ENCODE results near the gene PLCD3. TPM values are rescaled to one million over a fixed set of nuclear protein-coding genes. Genes with fewer than 3 reads are reported as not detected.
A peak's percentile ranks its signal among the peaks of the same experiment; 100 is the strongest.

Gene PLCD3
- total and polyA plus RNA-seq, 9 of the 15 experiments (the other 6 are each of a cell fraction or from before 2014, with no cell fraction given) = 0.20 to 22.6 (median 7.5) TPM

DNA sequence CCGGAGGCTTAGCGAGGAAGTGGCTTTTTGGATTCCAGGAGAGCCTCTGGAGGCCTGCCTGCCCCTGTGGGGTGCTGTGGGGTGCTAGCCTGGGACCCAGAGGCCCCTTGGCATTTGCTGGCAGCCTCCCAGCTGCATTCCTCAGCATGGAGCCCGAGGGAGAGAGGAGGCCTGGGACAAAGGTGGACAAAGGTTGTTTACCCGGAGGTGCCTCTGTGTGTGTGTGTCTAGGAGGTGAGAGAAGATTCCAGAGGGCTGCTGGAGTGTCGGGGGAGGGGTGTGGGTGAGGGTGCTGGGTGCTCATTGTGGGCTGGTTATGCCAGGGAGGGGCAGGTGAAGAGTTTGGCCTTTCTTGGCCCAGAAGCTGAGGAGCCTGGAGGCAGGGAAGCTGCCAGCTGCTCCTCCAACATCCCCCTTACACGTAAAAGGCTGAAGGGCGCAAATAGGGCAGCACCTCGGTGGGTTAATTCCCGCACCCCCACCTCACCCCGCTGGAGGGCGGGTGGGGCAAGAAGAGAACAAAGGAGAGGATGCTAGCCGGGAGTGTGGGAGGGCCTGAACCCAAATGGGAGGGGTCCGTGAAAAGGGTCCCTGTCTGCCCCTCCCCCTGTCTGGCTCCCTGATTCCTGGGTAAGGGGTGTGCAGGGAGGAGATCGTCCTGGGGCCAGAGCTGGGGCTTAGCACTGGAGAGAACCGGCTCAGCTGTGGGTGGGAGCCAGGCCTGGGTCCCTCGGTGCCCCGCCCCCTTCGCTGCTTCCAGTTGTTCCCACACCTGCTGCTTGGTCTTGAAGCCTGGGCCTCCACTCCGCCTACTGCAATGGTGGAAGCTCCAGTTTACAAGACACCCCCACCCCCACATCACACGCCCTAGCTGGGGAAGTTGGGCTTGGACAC is 39.3 kb upstream of the PLCD3 start:
- H3K4me1 ChIP-seq (replicated peaks in 1 of 2; ENCODE audit: control insufficient read depth in 2 of 2, insufficient read depth in 2 of 2, low read length in 2 of 2) = peaks cover 2 to 38% of the 10 kb centered on the region in 2 experiments; a peak in 3 of 5 replicates
- intact Hi-C loops (cut with micrococcal nuclease) = no loop called here
- FAIRE-seq = no peak

DNA sequence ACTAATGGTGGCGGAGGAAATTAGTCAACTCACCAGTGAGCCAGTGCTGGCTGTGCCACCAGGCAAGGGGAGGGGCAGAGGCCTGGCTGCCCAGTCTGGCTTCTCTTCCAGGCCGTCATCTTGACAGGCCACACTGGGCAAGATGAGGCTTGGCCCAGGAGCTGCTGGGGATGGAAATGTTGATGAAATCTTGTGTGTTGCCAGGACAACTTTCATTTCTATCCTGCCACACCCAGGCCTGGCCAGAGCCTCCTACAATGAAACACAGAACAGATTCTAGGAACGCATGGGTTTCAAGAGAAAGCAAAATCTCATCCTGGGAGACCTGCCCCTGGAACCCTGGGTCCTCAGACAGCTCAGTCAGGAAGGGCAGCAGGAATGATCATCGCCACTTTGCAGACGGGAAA is 38.6 kb upstream of the PLCD3 start:
- intact Hi-C loops (cut with micrococcal nuclease) = no loop called here
- Histone ChIP-seq H3K27ac (ENCODE audit: extremely low read depth, low read depth, low read length) (no peak overlapping the region), H2AFZ (ENCODE audit: low read depth, low read length) (no peak overlapping the region), H3K79me2 (ENCODE audit: control insufficient read depth, insufficient read depth, low read length) (no peaks in the 10 kb centered on the region), H3K9me1 (ENCODE audit: control insufficient read depth, insufficient read depth, low read length) (no peaks in the 10 kb centered on the region), H3K9ac (ENCODE audit: insufficient read depth in 1 of 2, low read depth in 2 of 2, low read length in 2 of 2) (peak overlapping the region in 1 of 2 experiments; percentile 80; a peak in 2 of 4 replicates), H3K27me3 (ENCODE audit: control insufficient read depth in 2 of 2, insufficient read depth in 2 of 2, low read length in 2 of 2) (no peaks in the 10 kb centered on the region), H3K36me3 (ENCODE audit: control insufficient read depth, insufficient read depth, low read length) (no peaks in the 10 kb centered on the region), H3K4me1 (replicated peaks in 1 of 2; ENCODE audit: control insufficient read depth in 2 of 2, insufficient read depth in 2 of 2, low read length in 2 of 2) (peaks cover 2 to 34% of the 10 kb centered on the region in 2 experiments; a peak in 3 of 5 replicates), H4K20me1 (replicated peaks; ENCODE audit: control insufficient read depth, insufficient read depth, low read length) (no peaks in the 10 kb centered on the region), H3K4me3 (no peak overlapping the region), H3K4me2 (ENCODE audit: insufficient read depth, low read length) (no peak overlapping the region), H3K9me3 (replicated peaks; ENCODE audit: control insufficient read depth, insufficient read depth, low read depth, low read length) (no peaks in the 10 kb centered on the region)
- BruUV-seq (replicated peaks) = no TSS peak
- FAIRE-seq (peak; percentile 57), DNase-seq (ENCODE audit: extremely low read depth in 1 of 4, low spot score in 3 of 4) (no peak), ATAC-seq (peak; percentile 33; the same call in 1 of the 3 replicates)
- ChIA-PET CTCF (ENCODE audit: low intra/inter-chr PET ratio) (no interaction called here), POLR2A (interaction anchor here (0.6 to 7.9 kb wide), 4 partner anchors 10 to 148 kb away, joined by 3 to 73 read pairs (median 8); partner anchors contain the start of genes HEXIM1 and HEXIM2)
- 59% methylated on average over 5 of the region's 5 CpGs for WGBS (ENCODE audit: insufficient coverage, low coverage, missing lambda C conversion rate)
- in situ Hi-C loops (cut with MboI) = no loop called here
- TF ChIP-seq, protein P1, sequence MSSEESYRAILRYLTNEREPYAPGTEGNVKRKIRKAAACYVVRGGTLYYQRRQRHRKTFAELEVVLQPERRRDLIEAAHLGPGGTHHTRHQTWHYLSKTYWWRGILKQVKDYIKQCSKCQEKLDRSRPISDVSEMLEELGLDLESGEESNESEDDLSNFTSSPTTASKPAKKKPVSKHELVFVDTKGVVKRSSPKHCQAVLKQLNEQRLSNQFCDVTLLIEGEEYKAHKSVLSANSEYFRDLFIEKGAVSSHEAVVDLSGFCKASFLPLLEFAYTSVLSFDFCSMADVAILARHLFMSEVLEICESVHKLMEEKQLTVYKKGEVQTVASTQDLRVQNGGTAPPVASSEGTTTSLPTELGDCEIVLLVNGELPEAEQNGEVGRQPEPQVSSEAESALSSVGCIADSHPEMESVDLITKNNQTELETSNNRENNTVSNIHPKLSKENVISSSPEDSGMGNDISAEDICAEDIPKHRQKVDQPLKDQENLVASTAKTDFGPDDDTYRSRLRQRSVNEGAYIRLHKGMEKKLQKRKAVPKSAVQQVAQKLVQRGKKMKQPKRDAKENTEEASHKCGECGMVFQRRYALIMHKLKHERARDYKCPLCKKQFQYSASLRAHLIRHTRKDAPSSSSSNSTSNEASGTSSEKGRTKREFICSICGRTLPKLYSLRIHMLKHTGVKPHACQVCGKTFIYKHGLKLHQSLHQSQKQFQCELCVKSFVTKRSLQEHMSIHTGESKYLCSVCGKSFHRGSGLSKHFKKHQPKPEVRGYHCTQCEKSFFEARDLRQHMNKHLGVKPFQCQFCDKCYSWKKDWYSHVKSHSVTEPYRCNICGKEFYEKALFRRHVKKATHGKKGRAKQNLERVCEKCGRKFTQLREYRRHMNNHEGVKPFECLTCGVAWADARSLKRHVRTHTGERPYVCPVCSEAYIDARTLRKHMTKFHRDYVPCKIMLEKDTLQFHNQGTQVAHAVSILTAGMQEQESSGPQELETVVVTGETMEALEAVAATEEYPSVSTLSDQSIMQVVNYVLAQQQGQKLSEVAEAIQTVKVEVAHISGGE (CRISPR knock-in tag; IDR thresholded peaks at IDR 0.05) = no peak
- peak; percentile 66; the same call in 1 of the 2 replicates for TF ChIP-seq RFX1 (IDR thresholded peaks at IDR 0.05)
- no peak for TF ChIP-seq POLR3A (IDR thresholded peaks at IDR 0.05; ENCODE audit: borderline replicate concordance, extremely low read depth, insufficient read depth, insufficient read length)
- 0 out of 4 replicates have a peak, but pooled peaks of 1 of the 2 experiments have one; percentile 6 for TF ChIP-seq RCOR1 (IDR thresholded peaks at IDR 0.05; ENCODE audit: borderline replicate concordance in 1 of 2, low read depth in 2 of 2, low read length in 2 of 2)
- peak; percentile 33; the same call in 1 of the 2 replicates for TF ChIP-seq CTBP1 (IDR thresholded peaks at IDR 0.05; ENCODE audit: borderline replicate concordance)
- TF ChIP-seq NFIC (IDR thresholded peaks at IDR 0.05) = no peak
- TF ChIP-seq RBM39 (optimal IDR thresholded peaks at IDR 0.05; ENCODE audit: low read depth, low read length) = no peak
- TF ChIP-seq ZBED1 (IDR thresholded peaks at IDR 0.05) = no peak

More for the DNA sequence above, 39.3 kb upstream of the PLCD3 start:
- peak overlapping the region; percentile 3; the same call in 1 of the 2 replicates for H2AFZ ChIP-seq (ENCODE audit: low read depth, low read length)
- no peak overlapping the region for H3K4me3 ChIP-seq
- CTCF ChIA-PET (ENCODE audit: low intra/inter-chr PET ratio) = no interaction called here
- 40% methylated on average over 18 of the region's 20 CpGs for WGBS (ENCODE audit: insufficient coverage, low coverage, missing lambda C conversion rate)
- peak overlapping the region in 1 of 2 experiments; percentile 70; a peak in 2 of 4 replicates for H3K9ac ChIP-seq (ENCODE audit: insufficient read depth in 1 of 2, low read depth in 2 of 2, low read length in 2 of 2)
- ATAC-seq (peak; percentile 48), DNase-seq (ENCODE audit: extremely low read depth in 1 of 4, low spot score in 3 of 4) (peak in 2 of 4 experiments; percentile 40 to 48)
- H3K9me3 ChIP-seq (replicated peaks; ENCODE audit: control insufficient read depth, insufficient read depth, low read depth, low read length) = no peaks in the 10 kb centered on the region
- in situ Hi-C loops (cut with MboI) = no loop called here
- POLR2A ChIA-PET = interaction anchor here (0.9 to 7.9 kb wide), 3 partner anchors 10 to 148 kb away, joined by 3 to 73 read pairs (median 14); partner anchors contain the start of genes HEXIM1 and HEXIM2
- H3K9me1 ChIP-seq (ENCODE audit: control insufficient read depth, insufficient read depth, low read length) = no peaks in the 10 kb centered on the region
- TF ChIP-seq ZNF133 (CRISPR knock-in tag; IDR thresholded peaks at IDR 0.05) = no peak
- TF ChIP-seq ETS2 (tag; IDR thresholded peaks at IDR 0.05; ENCODE audit: borderline replicate concordance, poor library complexity, severe bottlenecking) = no peak
- 0 out of 2 replicates have a peak, but pooled peaks have one; percentile 5 for TF ChIP-seq NFIC (IDR thresholded peaks at IDR 0.05)
- TF ChIP-seq BRCA1 (IDR thresholded peaks at IDR 0.05) = no peak
- 0 out of 2 replicates have a peak, but pooled peaks have one; percentile 30 for TF ChIP-seq BRCA1 (CRISPR knock-in tag; IDR thresholded peaks at IDR 0.05)
- no TSS peak for BruUV-seq (replicated peaks)
- H4K20me1 ChIP-seq (replicated peaks; ENCODE audit: control insufficient read depth, insufficient read depth, low read length) = no peaks in the 10 kb centered on the region
- no peaks in the 10 kb centered on the region for H3K36me3 ChIP-seq (ENCODE audit: control insufficient read depth, insufficient read depth, low read length)
- H3K79me2 ChIP-seq (ENCODE audit: control insufficient read depth, insufficient read depth, low read length) = no peaks in the 10 kb centered on the region
- no peaks in the 10 kb centered on the region for H3K27me3 ChIP-seq (ENCODE audit: control insufficient read depth in 2 of 2, insufficient read depth in 2 of 2, low read length in 2 of 2)
- no peak overlapping the region for H3K27ac ChIP-seq (ENCODE audit: extremely low read depth, low read depth, low read length)
- H3K4me2 ChIP-seq (ENCODE audit: insufficient read depth, low read length) = no peak overlapping the region

Data from K562 (cell line).